ENCODE results near the gene TAS2R16.

GRCh38 chr7:123026251-123026650 lies 30.8 kb upstream of the TAS2R16 start:
- no peak for TF ChIP-seq CTCF (IDR thresholded peaks at IDR 0.05)
- TF ChIP-seq POLR2A (IDR thresholded peaks at IDR 0.05) = no peak
- TF ChIP-seq POLR2AphosphoS5 (IDR thresholded peaks at IDR 0.05; ENCODE audit: insufficient read depth in 1 of 2, low read depth in 1 of 2) = no peak
